Activated CD4-positive, CD25-positive, alpha-beta regulatory T cell treated with anti-CD3 and anti-CD28 coated beads, Interleukin-2, amount 50 U/mL, for 16 hours (primary cell): ENCODE data around the gene RAPGEF2.

Experiments used
- DNase-seq: peaks from one replicate; pipeline ENCODE4 v3.0.0-alpha.2; 2020; ENCODE audit warnings: low read depth, low spot score

Gene RAPGEF2

GRCh38 chr4:159131564-159131963 is 28.7 kb downstream of the RAPGEF2 start:
- DNase-seq = no peak

GRCh38 chr4:159134429-159134828 is 31.6 kb downstream of the RAPGEF2 start:
- no peak for DNase-seq

DNA sequence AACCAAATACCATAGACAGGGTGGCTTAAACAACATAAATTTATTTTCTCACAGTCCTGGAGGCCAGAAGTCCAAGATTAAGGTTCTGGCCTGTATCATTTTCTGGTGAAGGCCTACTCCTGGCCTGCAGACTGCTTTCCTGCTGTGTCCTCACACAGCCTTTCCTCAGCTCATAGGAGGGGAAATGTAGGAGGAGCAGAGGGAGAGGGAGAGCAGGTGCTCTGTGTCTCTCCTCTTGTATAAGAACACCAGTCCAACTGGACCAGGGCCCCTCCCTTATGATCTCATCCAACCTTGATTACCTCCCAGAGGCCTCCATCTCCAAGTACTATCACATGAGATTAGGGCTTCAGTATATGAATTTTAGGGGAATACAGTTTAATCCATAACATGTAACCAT is 34.3 kb downstream of the RAPGEF2 start:
- no peak for DNase-seq

- DNase-seq = no peak
These were observed 35.6 kb downstream of the RAPGEF2 start for GRCh38 chr4:159138436-159138835.

DNA sequence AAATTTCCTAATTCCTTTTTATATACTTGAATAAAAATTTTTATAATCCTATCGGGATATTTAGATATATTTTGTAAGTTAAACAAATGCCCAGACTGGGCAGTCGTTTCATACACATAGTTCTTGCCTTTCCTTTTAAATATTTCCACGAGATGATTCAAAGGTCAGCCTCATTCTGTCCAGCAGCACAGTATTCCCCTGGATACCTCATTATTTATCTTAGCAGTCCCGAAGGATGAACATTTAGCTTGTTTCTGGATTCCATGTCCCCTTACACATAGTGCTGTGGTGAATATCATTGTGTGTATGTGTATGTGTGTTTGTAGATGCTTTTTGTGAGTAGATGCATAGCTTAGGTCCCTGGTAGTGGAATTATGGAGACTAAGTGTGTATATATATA is 38.3 kb downstream of the RAPGEF2 start:
- DNase-seq = no peak

GRCh38 chr4:159142241-159142640 is 39.4 kb downstream of the RAPGEF2 start:
- no peak for DNase-seq

DNA sequence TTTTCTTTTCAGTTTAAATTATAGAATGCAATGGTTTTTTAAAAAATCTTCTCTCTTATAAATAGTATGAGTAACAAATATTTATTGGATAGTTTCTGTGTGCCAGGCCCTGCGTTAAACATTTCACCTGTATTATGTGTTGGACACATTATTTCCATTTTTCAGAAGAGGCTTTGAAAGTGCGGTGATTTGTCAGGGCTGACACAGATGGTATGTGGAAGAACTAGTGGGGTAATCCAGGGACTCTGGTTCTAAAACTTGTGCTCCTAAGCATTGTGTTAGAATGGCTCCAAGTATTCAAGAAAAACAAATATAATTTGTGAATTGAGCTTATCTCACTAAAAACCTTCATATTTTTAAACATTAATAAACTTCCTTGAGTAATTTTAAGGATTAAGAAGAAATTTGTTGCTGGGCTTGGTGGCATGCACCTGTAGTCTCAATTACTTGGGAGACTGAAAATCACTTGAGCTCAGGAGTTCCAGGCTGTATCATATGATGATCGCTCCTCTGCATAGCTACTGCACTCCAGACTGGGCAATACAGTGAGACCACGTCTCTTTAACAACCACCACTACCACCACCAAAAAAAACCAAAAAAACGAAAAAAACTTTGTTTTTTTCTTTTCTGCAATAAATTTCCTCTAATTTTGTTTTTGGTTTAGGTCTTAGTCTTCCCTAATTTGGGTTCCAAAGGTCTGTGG is 40.0 kb downstream of the RAPGEF2 start:
- no peak for DNase-seq

DNA sequence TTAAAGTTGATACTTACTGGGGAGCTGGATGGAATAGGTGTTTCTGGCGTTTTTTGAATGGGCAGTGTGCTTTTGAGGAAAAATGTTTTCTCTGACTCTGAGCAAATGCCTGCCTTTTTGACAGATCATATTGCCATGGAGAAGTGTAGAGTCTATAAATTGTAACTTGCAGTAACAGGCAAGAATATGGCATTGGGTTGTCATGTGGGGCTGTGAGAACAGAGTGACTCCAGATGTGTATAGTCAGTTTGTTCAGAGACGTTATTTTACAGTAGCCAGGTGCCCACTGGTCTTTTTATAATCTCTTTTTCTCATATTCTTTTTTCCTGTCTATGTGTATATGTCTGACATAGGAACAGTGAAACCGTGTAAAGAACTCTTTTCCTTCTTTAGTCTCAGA is 40.8 kb downstream of the RAPGEF2 start:
- DNase-seq = no peak

- no peak for DNase-seq
These were observed 41.3 kb downstream of the RAPGEF2 start for GRCh38 chr4:159144112-159144694.

DNA sequence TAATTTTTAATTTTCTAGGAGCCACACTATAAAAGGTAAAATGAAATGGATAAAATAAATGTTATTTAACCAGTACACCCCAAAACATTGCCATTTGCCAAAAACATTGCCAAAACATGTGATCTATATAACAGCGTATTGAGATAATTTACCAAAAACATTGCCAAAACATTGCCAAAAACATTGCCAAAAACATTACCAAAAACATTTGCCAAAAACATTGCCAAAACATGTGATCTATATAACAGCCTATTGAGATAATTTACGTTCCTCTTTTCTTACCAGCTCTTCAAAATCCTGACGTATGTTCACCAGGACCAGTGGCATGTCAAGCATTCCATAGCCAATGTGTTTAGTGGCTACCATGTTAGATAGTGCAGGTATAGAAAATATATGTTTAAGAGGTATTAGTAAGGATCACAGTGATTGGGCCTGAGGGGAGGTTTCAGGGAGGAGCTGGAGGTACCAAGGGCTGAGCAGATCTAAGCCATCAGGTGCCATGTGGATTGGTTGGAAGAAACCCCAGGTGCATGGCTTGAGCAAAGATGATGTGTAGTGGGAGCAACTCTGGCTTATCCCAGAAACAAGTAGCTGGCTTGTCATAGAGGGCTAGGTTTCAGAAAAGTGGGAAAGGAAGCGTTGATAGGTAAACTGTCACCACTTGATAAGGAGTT is 42.6 kb downstream of the RAPGEF2 start:
- no peak for DNase-seq

DNA sequence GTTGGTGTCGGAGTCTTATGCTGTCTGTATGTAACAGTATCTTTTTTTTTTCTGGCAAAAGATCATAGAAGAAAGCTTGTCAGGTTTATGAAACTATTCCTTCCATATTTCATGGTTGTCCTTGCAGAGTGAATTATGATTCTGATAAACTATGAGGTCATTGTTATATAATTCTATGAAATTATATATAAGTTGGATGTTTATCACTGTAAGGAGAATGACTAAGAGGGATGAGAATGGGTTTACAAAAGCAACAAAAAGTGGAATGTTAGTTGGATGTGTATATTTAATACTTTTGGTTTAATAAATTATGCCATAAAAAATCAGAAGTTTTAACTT is 43.1 kb downstream of the RAPGEF2 start:
- DNase-seq = no peak

- no peak for DNase-seq
These were observed 43.6 kb downstream of the RAPGEF2 start for GRCh38 chr4:159146488-159146887.

DNA sequence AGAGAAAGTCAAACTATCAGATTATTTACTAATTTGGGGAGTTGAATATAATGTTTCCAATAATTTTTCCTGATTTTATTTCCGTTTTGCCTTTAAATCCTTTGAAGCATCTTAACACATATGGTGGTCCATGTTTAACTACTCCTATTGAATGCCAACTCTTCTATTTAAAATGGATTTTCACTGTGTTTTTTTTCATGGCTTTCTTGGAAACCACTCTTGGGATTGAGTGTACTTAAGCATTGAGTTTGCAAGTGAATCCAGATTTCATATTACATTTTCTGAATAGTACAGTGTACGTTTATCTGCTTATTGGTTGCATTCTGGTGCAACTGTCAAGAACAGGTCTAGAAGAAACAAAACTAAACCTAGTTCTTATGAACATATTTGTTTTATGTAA is 45.6 kb downstream of the RAPGEF2 start:
- DNase-seq = no peak

- DNase-seq = no peak
These were observed 46.8 kb downstream of the RAPGEF2 start for GRCh38 chr4:159149666-159150065.

- DNase-seq = no peak
These were observed 47.5 kb downstream of the RAPGEF2 start for GRCh38 chr4:159150396-159150795.

- DNase-seq = no peak
These were observed 48.0 kb downstream of the RAPGEF2 start for GRCh38 chr4:159150821-159151390.

DNA sequence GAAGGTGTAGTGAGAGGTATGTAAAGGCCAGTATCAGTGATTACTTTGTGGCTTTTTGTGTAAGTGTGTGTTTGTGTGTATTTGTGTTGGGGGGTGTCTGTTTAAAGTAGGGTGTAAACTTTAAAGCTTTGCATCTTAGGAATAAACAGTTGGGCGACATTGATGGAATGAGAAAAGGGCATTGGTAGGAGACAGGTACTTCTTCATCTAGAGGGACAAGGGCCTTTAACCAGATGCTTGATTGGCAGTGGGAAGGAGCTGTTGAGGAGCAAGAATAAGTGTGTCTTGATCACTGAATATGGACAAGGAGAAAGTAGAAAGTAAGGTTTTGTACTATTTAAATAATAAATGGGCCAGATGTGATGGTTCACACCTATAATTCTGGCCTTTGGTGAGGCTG is 48.8 kb downstream of the RAPGEF2 start:
- DNase-seq = no peak

DNA sequence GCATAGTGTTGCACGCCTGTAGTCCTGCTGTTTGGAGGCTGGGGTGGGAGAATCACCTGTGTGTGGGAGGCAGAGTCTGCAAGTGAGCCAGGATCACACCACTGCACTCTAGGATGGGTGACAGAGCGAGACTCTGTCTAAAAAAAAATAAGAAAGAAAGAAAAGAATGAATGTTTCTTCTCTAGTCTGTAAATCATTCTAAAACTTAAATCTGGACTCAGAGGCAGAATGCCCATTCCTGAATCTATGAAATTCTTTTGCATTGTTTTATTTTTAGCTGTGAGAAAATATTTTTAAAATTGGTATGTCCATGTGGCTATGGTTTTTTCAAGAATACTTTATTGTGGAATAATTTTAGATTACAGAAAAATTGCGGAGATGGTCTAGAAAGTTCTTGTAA is 49.3 kb downstream of the RAPGEF2 start:
- no peak for DNase-seq

DNA sequence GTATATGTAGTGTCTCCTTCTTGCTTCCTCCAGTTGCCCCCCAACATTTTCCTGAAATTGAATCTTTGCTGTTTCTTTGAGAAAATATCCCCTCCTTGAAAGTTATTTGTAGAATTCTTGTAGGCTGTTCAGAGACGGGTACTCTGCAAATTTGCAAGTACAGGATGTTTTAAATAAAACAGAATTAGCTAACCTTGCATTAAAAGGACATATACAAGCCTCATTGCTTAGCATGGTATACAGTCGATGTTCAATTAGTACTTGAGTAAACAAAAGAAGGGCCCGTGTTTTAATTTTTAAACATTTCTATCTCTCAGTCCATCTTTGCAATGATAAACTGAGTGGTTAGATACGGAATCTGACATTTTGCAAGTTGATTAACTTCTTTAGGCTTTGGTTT is 50.8 kb downstream of the RAPGEF2 start:
- DNase-seq = no peak

GRCh38 chr4:159155119-159155518 is 52.2 kb downstream of the RAPGEF2 start:
- DNase-seq = no peak

- no peak for DNase-seq
These were observed 55.3 kb downstream of the RAPGEF2 start for GRCh38 chr4:159158083-159158617.

DNA sequence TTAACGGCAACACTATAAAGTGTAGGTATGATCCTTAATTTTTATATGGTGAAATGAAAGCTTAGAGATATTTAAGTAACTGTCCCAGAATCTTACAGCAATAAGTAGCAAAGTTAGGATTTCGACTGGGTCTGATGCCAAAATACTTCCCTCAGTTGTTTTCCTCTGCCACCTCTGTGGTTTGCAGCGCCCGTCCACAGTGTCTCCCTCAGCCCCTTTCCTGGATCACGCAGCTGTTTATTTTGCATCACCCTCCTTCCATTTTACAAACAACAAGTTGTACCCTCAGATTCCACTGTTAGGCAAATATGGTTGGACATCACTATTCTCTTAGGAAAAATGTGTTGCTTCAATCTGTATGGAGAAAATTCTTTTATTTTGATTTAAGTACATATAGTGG is 56.1 kb downstream of the RAPGEF2 start:
- no peak for DNase-seq

DNA sequence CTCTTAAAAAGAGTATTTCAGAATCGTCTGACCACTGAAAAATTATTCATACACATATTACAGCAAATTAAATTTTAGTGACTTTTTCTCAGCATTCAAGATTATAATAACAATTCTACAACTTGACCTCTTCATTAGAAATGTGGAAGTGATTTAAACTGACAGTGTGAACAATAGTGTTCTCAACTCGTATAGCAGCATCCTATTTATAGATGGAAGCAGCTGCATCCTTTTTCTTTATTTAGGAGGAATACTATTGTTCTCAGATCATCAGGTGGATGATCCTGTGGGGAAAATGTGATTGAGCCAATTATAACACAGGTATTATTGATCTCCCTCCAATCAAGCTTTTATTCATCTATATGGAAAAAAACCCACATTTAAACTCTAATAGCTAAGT is 56.7 kb downstream of the RAPGEF2 start:
- no peak for DNase-seq
